ENCODE measurements around the gene ELK1.

ELK1 gene

DNA sequence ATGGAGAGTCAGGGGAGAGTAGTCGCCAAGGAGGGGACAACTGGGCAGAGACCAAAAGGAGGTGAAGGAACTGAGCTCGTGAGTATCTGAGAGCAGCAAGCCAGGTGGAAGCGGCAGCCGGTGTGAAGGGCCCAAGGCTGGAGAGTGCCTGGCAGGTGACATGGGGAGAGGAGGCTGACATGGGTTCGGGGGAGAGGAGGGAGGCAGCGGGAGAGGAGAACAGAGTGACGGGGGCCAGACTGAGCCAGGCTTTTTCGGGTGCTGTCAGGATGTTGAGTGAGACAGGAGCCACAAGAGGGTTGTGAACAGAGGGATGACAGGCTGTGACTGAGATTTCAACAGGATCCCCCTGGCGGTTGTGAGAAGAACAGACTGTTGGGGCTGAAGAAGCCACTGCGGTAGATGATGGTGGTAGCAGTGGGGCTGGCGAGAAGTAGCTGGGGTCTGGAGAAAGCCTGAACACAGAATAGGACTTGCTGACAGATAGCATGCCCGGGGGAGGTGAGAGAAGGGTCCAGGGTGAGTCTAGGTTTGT, 5.7 kb downstream of the ELK1 start:
- Histone ChIP-seq H3K27ac (ENCODE audit: low read depth, low read length) (no peak overlapping the region), H3K9me3 (ENCODE audit: insufficient read depth, low read depth, low read length) (no peaks in the 10 kb centered on the region; the same call in 1 of the 2 replicates), H3K9ac (ENCODE audit: low read depth, low read length) (no peak overlapping the region), H3K4me3 (ENCODE audit: low read length) (no peak overlapping the region), H3K4me1 (ENCODE audit: insufficient read depth, low read length) (no peaks in the 10 kb centered on the region), H3K27me3 (ENCODE audit: insufficient read depth, low read length) (no peaks in the 10 kb centered on the region), H3K36me3 (ENCODE audit: insufficient read depth, low read length) (peaks cover 33% of the 10 kb centered on the region)
- 70% methylated on average over 12 of the region's 12 CpGs for WGBS

DNA sequence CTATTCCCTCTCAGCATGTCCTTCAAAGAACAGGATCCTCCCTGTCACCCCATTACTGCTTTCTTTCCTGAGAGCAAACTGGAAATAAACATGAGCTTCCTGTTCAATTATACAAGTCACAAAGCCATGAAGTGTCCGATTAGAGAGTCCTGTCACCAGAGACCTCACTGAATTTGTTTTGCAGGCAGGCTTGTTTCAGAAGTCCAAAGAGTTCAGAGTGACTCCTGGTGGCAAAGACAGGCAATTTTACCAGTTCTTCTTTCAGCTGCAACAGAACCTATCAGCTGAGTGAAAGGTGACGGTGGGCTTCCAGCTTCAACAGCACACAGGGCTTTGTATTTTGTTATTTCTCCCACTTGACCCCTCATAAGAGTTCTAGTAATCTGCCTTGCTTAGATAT, 6.4 kb downstream of the ELK1 start:
- Histone ChIP-seq H3K4me1 (ENCODE audit: insufficient read depth, low read length) (no peaks in the 10 kb centered on the region), H3K27ac (ENCODE audit: low read depth, low read length) (no peak overlapping the region), H3K27me3 (ENCODE audit: insufficient read depth, low read length) (no peaks in the 10 kb centered on the region), H3K9ac (ENCODE audit: low read depth, low read length) (no peak overlapping the region), H3K9me3 (ENCODE audit: insufficient read depth, low read depth, low read length) (no peaks in the 10 kb centered on the region; the same call in 1 of the 2 replicates), H3K36me3 (ENCODE audit: insufficient read depth, low read length) (peaks cover 39% of the 10 kb centered on the region), H3K4me3 (ENCODE audit: low read length) (no peak overlapping the region)
- 77% methylated on average over 2 of the region's 2 CpGs for WGBS

DNA sequence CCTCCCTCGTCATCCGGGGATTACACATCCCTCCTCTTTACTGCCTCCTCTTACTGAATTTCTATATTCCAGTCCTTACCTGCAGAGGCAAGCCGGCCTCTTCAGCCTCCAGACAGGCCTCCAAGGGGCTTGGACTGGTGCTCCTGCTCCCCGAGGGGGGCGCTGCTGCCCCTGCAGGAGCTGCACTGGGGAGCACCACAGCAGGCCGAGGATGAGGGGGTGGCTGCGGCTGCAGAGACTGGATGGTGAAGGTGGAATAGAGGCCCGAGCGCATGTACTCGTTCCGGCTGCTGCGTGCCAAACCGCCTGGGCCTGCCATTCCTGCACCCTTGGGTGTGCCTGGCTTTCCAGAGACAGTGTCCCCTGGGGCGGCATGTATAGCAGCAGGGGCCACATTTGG, 11.5 kb downstream of the ELK1 start:
- Histone ChIP-seq H3K9ac (ENCODE audit: low read depth, low read length) (no peak overlapping the region), H3K27me3 (ENCODE audit: insufficient read depth, low read length) (no peaks in the 10 kb centered on the region), H3K36me3 (ENCODE audit: insufficient read depth, low read length) (peaks cover 66% of the 10 kb centered on the region), H3K4me1 (ENCODE audit: insufficient read depth, low read length) (no peaks in the 10 kb centered on the region), H3K27ac (ENCODE audit: low read depth, low read length) (no peak overlapping the region), H3K9me3 (ENCODE audit: insufficient read depth, low read depth, low read length) (no peaks in the 10 kb centered on the region; the same call in 1 of the 2 replicates), H3K4me3 (ENCODE audit: low read length) (no peak overlapping the region)
- 92% methylated on average over 14 of the region's 14 CpGs for WGBS

DNA sequence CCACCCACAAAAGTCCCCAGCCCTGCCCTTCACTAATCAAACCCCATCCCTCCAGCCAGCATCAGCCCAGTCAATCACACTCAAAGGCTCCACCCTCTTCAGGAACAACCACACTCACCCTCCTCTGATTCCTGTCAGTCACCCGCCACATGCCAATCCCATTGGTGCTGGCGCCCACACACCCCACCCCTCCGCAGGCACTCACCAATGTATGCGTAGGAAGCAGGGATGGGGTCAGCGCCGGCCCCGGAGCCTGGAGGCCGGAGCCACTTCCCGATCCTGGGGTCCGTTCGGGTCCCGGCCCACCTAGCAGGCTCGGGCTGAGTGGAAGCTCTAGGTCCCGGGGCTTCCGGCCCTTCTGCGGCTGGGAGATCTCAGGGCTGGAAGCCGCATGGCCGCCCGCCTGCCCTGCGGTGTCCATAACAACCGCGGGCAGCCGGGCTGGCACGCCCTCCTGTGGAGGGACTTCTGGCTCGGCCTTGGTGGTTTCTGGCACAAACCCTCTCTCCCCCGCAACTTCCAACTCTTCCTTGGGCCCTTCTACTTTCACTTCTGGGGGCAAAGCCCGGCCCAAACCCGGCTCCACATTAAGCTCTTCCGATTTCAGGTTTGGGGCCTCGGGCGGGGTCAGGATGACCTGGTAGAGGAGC, 12.7 kb downstream of the ELK1 start:
- 87% methylated on average over 31 of the region's 31 CpGs for WGBS
- Histone ChIP-seq H3K4me1 (ENCODE audit: insufficient read depth, low read length) (no peaks in the 10 kb centered on the region), H3K9me3 (ENCODE audit: insufficient read depth, low read depth, low read length) (no peaks in the 10 kb centered on the region; the same call in 1 of the 2 replicates), H3K9ac (ENCODE audit: low read depth, low read length) (peak overlapping the region; percentile 44; the same call in 1 of the 2 replicates), H3K27ac (ENCODE audit: low read depth, low read length) (no peak overlapping the region), H3K36me3 (ENCODE audit: insufficient read depth, low read length) (peaks cover 61% of the 10 kb centered on the region), H3K4me3 (ENCODE audit: low read length) (peak overlapping the region; percentile 45; the same call in 1 of the 2 replicates), H3K27me3 (ENCODE audit: insufficient read depth, low read length) (no peaks in the 10 kb centered on the region)

DNA sequence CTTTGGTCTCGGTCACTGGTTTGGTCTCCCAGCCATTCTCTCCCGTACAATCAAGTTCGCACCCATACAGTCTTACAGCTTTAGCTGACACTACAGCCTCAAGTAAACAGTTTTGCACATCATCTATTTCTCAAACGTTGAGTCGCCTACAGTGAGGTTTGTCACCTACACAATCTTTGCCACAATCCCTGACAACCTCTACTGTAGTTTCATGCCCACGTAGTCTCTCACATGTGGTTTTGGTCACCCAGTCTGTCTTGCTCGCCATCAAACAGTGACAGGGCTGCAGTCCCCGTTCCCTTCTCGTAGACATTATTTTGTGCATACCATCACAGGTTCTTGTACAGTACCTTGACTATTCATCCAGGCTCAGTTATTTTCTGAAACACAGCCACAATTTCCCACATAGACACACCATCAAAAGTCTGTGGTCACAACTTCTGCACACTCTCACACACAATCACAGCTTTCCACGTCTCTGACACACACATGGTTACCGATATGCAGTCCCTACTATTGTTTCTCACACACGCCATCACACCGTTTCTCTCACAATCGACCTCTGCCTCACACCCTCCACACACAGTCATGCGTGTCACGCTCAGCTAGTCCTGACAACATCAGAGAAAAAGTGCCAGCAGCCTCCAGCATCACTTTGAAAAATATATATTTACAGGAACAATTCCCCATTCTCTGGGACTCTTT, 15.3 kb downstream of the ELK1 start:
- Histone ChIP-seq H3K4me3 (ENCODE audit: low read length) (no peak overlapping the region), H3K27ac (ENCODE audit: low read depth, low read length) (no peak overlapping the region), H3K27me3 (ENCODE audit: insufficient read depth, low read length) (no peaks in the 10 kb centered on the region), H3K36me3 (ENCODE audit: insufficient read depth, low read length) (peaks cover 41% of the 10 kb centered on the region), H3K4me1 (ENCODE audit: insufficient read depth, low read length) (no peaks in the 10 kb centered on the region), H3K9ac (ENCODE audit: low read depth, low read length) (no peak overlapping the region), H3K9me3 (ENCODE audit: insufficient read depth, low read depth, low read length) (no peaks in the 10 kb centered on the region; the same call in 1 of the 2 replicates)
- 96% methylated on average over 16 of the region's 16 CpGs for WGBS

DNA sequence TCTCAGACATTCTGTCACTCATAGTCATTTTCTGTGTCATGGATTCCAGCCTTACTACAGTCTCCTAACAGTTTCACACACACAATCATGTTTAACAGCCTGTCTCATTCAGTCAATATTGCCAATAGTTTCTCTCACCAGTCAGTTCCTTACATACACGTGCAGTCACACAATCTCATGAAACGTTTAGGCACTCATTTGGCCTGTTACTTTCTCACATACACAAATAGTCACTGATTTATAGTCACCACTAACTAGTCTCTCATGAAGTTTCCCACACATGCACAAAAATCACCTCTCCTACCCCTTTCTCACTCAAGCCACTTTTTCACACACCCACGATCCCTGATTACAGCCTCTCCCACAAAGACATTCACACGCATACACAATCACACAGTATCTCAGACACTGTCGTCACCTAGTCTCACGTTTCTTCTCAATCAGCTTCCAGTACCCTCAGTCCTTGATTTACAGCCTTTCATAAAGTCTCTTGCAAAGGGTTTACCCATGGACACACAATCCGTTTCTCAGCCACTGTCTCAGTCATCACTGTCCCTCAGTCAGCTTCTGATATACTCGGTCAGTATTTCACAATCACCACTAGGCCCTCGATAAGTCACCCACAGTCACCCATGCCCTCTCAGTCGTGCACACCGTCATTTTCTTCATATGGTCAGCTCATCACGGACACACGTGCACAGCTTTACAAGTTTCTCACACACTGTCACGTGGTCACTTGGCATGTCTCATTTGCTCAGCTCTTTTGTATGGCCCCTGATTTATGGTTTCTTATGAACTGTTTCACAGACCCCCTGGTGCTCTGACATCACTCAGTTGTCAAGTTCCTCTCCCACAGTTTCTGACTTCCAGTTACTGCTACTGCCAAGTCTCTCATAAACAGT, 16.4 kb downstream of the ELK1 start:
- 87% methylated on average over 14 of the region's 14 CpGs for WGBS
- no peaks in the 10 kb centered on the region for H3K27me3 ChIP-seq (ENCODE audit: insufficient read depth, low read length)
- H3K36me3 ChIP-seq (ENCODE audit: insufficient read depth, low read length): peaks cover 31% of the 10 kb centered on the region
- no peaks in the 10 kb centered on the region for H3K9me3 ChIP-seq (ENCODE audit: insufficient read depth, low read depth, low read length)
- no peak overlapping the region for H3K27ac ChIP-seq (ENCODE audit: low read depth, low read length)
- H3K4me3 ChIP-seq (ENCODE audit: low read length): no peak overlapping the region
- H3K9ac ChIP-seq (ENCODE audit: low read depth, low read length): no peak overlapping the region
- no peaks in the 10 kb centered on the region for H3K4me1 ChIP-seq (ENCODE audit: insufficient read depth, low read length)

DNA sequence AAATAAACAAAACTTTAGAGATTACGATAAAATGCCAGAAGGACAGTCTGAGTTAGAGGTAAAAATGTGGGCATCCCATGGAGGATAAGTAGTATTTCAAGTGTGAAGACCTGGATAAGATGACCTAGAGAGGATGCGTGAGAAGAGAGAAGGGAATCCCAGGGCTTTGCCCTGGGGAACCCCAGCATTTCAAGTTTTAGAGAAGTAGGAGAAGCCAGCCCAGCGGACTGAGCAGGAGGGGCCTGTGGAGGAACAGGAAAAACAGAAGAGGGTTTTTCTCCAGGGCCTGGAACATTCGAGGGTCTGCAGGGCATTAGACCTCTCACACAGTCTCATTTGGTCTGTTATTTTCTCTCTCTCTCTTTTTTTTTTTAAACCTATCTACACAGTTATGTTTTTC, 17.7 kb downstream of the ELK1 start:
- Histone ChIP-seq H3K36me3 (ENCODE audit: insufficient read depth, low read length) (peaks cover 21% of the 10 kb centered on the region), H3K27me3 (ENCODE audit: insufficient read depth, low read length) (no peaks in the 10 kb centered on the region), H3K27ac (ENCODE audit: low read depth, low read length) (no peak overlapping the region), H3K9me3 (ENCODE audit: insufficient read depth, low read depth, low read length) (no peaks in the 10 kb centered on the region), H3K4me3 (ENCODE audit: low read length) (no peak overlapping the region), H3K9ac (ENCODE audit: low read depth, low read length) (no peak overlapping the region), H3K4me1 (ENCODE audit: insufficient read depth, low read length) (no peaks in the 10 kb centered on the region)
- WGBS: 69% methylated on average over 4 of the region's 4 CpGs

DNA sequence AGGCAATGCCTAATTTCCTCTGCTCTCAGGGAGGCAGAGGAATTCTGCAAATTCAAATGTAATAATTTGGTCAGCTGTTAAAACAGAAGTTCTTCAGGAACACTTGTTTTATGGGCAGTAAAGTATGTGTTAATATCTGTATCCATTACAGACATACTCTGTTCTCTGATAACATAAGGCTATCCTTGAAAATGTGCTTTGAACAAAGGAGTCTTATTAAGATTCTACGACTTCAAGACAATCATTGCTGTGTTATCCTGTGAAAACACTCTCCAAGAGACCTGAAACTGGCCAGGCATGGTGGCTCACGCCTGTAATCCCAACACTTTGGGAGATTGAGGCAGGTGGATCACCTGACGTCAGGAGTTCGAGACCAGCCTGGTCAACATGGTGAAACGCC, 18.7 kb downstream of the ELK1 start:
- 98% methylated on average over 5 of the region's 5 CpGs for WGBS
- no peaks in the 10 kb centered on the region for H3K27me3 ChIP-seq (ENCODE audit: insufficient read depth, low read length)
- H3K27ac ChIP-seq (ENCODE audit: low read depth, low read length): no peak overlapping the region
- H3K36me3 ChIP-seq (ENCODE audit: insufficient read depth, low read length): peaks cover 18% of the 10 kb centered on the region
- no peak overlapping the region for H3K4me3 ChIP-seq (ENCODE audit: low read length)
- no peaks in the 10 kb centered on the region for H3K4me1 ChIP-seq (ENCODE audit: insufficient read depth, low read length)
- no peak overlapping the region for H3K9ac ChIP-seq (ENCODE audit: low read depth, low read length)
- no peaks in the 10 kb centered on the region for H3K9me3 ChIP-seq (ENCODE audit: insufficient read depth, low read depth, low read length)

DNA sequence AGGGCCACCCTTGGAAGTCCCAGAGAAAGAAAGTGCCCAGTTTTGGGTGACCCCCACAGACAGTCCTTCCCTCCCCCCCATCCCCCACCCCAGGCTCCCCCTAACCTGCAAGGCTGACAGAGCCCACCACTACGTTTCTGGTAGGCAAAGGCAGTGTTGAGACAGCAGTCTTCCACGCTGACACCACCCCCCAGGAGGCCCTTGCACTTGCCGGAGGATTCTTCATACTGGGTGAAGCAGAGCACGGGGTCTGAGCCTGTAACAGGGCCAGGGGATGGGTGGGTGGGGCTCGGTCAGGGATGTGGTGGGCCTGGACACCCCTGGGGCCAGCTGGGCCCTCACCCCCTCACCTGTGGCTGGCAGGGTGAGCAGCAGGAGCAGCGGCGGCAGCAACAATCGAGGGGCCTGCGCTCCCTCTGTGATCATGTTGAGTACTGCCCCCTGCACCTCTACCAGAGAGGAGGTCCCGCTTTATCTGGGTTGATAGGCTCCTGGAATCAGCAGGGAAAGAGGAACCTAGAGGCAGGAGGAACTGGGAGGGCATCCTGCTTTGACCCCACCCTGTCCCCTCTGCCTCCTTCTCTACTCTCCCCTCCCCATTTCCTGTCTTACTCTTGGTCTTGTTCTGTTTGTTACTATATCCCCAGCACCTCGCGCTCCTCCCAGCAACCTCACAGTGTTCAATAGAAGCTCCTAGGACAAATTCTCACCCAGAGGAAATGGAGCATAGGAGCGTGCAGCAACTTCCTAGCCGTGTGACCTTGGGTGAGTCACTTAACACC, 20.8 kb downstream of the ELK1 start, which contains the start of gene CFP:
CFP (minus strand) TSS at position 512 of the 782 bp plus-strand sequence; CDS start at position 426, 86 bp downstream.
- WGBS: 71% methylated on average over 12 of the region's 14 CpGs

DNA sequence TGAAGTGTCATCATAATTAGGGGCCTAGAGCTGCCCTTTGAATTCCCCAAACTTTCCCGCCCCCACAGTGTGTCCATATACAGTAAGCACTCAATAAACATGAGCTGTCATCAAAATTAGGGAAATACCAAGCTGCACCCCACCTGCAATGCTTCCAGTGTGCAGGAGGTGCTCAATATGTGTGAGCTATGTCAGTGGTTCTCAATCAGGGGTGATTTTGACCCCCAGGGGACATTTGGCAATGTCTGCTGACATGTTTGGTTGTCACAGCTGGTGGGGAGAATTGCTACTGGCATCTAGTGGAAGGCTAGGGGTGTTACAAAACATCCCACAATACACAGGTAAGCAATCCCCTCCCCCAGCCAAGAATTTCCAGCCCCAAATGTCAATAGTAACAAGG, 21.4 kb downstream of the ELK1 start:
- Histone ChIP-seq H3K9me3 (ENCODE audit: insufficient read depth, low read depth, low read length) (no peaks in the 10 kb centered on the region), H3K4me3 (ENCODE audit: low read length) (no peak overlapping the region), H3K27ac (ENCODE audit: low read depth, low read length) (no peak overlapping the region), H3K27me3 (ENCODE audit: insufficient read depth, low read length) (no peaks in the 10 kb centered on the region), H3K9ac (ENCODE audit: low read depth, low read length) (no peak overlapping the region), H3K4me1 (ENCODE audit: insufficient read depth, low read length) (no peaks in the 10 kb centered on the region; the same call in 1 of the 2 replicates), H3K36me3 (ENCODE audit: insufficient read depth, low read length) (no peaks in the 10 kb centered on the region)
- WGBS: no CpG with 5 or more reads among the region's 1 CpG

More for the DNA sequence above, 20.8 kb downstream of the ELK1 start, which contains the start of gene CFP:
- H3K9ac ChIP-seq (ENCODE audit: low read depth, low read length): no peak within 1 kb of the TSS
- H3K36me3 ChIP-seq (ENCODE audit: insufficient read depth, low read length): peaks cover 5% of the 10 kb centered on the region; the same call in 1 of the 2 replicates
- H3K4me3 ChIP-seq (ENCODE audit: low read length): no peak within 1 kb of the TSS
- H3K27ac ChIP-seq (ENCODE audit: low read depth, low read length): no peak within 1 kb of the TSS
- H3K4me1 ChIP-seq (ENCODE audit: insufficient read depth, low read length): no peaks in the 10 kb centered on the region
- no peaks in the 10 kb centered on the region for H3K9me3 ChIP-seq (ENCODE audit: insufficient read depth, low read depth, low read length)
- H3K27me3 ChIP-seq (ENCODE audit: insufficient read depth, low read length): no peaks in the 10 kb centered on the region
